HS-5 (cell line): ENCODE data around the gene LST1.
"Not testable (repeated sequence)": the region's sequence is repeated elsewhere in the genome, so short reads cannot be mapped to it uniquely, and the experiment has no call there.

ENCODE experiments used
- DNase-seq: peaks from one replicate; pipeline ENCODE4 v3.0.0-alpha.2; 2012; ENCODE audit warnings: low read depth

The LST1 gene

DNA sequence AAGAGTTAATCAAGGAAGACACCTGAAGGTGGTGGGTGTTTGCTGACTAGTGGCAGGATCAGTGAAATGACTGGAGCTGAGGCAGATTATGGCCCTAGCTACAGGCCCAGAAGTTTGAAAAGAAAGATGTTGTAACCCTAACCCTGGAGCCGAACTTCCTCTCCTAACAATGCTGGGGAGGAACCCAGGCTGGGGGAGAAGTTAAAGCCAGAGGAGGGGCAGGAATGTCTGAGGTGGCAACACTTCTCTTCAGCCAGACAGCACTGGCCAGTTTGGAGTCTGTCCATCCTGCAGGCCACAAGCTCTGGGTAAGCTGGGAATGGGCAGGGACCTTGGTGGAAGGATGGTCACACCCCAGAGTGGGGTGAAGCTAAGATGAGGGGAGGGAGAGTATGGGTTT is at the start of gene LST1:
TSS of gene LST1 (plus strand) at position 270 of the 400 bp plus-strand sequence. CDS start 1,023 bp downstream, outside the sequence.
- DNase-seq = no peak

DNA sequence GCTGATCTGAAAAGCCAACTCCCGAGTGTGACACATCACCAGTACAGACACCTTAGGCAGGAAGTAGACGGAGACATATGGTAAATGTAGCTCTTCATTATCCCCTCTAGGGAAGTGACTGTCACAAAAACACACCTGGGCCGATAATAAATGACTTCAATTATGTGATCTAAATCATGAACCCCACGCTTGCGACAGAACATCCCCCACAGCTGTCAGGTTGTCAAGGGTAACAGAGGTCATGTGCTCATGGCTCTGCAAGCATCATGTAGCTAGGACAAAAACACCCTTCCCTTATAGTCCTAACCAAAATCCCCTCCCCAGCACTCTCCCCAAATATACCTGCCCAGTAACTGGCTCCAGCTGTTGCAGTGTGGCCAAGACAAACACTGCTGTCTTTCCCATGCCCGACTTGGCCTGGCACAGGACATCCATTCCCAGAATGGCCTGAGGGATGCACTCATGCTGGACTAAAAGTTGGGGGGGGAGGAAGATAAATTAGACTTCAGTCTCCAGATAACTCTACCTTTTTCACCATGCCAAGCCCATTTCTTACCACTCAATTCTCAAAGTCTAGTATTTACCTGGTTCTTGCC is 47.2 kb upstream of the LST1 start:
- no peak for DNase-seq

GRCh38 chr6:31540640-31541039 is 45.4 kb upstream of the LST1 start:
- no peak for DNase-seq

- no peak for DNase-seq
These were observed 44.9 kb upstream of the LST1 start for GRCh38 chr6:31541059-31541657.

GRCh38 chr6:31541658-31542521 is 44.2 kb upstream of the LST1 start, which contains the start of gene DDX39B:
Gene DDX39B (minus strand): TSS chr6:31542003. CDS start chr6:31540532, 1,471 bp downstream.
- DNase-seq = peak; percentile 96

DNA sequence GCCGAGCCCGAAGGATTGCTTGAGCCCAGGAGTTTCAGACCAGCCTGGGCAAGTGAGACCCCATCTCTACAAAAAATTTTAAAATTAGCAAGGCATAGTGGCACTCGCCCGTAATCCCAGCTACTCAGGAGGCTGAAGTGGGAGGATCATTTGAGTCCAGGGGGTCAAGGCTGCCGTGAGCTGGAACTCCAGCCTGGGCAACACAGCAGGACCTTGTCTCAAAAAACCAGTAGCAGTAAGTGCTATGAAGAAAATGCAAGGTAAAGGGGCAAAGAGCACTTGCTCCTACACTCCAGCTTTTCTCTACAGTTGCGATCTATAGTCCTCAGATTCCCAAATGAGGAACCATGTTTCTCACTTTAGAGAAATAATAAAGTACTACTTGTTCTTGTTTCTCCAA is 42.4 kb upstream of the LST1 start:
- no peak for DNase-seq

DNA sequence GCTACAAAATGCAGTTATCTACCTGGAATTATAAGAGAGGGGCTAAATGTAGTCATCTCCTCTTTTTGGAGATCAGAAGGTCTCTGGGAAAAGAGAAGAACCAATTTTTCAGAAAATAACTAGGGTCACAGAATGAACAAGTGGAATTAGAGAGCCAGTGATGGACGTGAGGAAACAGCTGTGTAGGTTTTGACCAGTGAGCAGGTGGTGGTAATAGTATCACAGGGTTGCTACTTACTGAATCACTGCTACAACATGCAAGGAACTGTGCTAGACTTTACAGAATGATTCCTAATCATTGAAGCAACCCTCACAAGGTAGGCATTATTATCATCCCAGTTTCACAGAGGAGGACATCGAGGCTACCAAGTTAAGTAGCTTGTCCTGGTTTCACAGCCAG is 41.4 kb upstream of the LST1 start:
- no peak for DNase-seq

DNA sequence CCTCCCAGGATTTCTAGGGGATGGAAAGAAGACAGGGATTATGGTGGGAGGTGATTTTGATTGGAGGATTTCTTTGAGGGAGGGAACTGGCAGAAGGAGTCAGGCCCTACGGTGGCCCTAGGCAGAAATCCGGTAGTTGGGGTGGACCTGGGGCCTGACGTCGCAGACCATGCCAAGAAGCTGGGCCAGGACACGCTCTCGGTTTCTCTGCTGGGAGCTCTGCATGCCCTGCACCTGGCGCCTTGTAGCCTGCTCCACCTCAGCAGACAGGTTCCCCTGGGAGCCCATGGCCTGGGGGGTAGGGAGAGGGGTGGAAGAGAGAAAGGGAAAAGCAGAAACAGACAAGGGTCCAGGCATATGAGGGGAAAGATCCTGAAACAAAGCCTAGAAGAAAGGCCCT is 40.8 kb upstream of the LST1 start:
- no peak for DNase-seq

DNA sequence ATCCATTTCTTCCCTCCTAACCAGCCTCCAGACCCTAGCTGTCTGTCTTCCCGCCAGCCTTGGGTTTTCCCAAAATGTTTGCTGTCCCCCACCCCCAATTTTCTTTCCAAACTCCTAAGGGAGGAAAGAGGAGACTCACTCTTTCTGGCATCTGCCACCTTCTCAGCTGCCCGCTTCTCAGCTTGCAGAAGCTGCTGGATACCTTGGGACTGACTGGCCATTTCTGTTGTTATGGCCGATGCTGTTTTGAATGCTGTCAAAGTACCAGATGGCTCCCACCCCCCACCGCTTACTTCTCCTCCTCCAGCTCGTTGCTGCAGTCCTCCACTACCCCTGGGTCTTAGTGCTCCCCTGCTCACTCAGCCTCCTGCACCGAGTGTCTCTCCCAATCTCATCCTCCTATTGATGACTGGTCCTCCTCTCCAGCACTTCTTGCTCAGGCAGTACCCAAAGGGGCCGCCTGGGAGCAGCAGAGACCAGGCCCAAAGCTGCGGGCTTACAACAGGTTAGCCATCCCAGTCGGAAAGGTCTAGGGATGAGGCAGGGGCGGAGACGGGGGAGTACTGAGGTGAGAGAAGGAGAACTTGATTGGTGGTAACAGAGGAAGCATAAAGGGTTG is 39.6 kb upstream of the LST1 start, which contains the start of gene ATP6V1G2:
TSS of gene ATP6V1G2 (minus strand) at position 270 of the 619 bp plus-strand sequence. CDS start at position 221, 49 bp downstream.
- DNase-seq = peak; percentile 79

DNA sequence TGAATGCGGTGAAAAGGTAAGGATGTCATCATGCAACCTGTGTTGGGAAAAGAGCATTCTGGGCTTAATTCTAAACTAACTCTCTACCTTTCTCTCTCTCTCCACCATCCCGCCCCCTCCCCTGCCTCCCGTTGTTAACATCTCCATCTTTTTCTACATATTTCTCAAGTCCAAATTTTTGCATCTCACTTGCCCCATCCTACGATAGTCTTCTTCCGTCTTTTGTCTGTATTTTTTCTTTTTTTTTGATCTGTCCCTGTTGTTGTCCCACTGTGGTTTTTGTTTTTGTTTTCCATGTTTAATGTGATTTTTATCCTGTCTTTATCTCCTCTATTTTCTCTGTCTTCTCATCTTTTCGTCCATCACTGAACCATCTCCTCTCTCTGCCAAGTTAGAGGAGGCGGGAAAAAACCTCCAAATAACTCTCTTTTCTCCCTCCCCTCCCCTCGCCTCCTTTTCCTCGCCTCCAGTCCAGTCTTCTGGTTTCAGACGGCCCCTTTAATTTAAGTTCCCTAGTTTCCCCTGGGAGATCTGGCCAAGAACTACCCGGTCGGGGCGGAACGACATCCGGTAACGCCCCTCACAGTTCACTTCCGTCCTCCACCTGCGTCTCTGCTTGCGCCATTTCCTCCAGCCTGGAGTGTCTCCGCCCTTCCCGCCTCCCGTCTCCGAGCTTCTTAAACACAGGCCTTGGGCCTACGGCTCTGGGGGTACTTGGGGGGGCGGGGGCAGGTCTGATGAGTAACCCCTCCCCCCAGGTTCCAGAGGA is 38.9 kb upstream of the LST1 start, which contains the start of gene NFKBIL1:
TSS of gene NFKBIL1 (plus strand) at position 651 of the 769 bp plus-strand sequence. CDS start at position 738, 87 bp downstream.
- DNase-seq = peak; percentile 95

GRCh38 chr6:31547727-31548543 is 38.1 kb upstream of the LST1 start:
- no peak for DNase-seq

DNA sequence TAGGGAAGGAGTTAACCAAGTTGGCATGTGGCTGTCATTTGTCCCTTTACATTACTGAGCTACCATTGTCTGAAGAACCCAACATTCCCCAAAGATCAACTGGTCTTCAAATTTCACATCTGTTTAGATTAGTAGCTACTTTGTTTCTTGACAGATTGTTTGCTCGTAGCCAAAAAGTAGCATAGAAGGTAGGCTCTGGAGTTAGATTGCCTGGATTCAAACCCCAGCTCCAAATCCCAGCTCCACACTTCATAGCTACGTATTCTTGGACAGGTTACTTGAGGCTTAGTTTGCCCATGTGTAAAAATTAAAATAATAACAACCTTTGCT is 37.6 kb upstream of the LST1 start:
- no peak for DNase-seq

- not testable (repeated sequence) for DNase-seq
These were observed 34.7 kb upstream of the LST1 start for GRCh38 chr6:31551371-31551770.

DNA sequence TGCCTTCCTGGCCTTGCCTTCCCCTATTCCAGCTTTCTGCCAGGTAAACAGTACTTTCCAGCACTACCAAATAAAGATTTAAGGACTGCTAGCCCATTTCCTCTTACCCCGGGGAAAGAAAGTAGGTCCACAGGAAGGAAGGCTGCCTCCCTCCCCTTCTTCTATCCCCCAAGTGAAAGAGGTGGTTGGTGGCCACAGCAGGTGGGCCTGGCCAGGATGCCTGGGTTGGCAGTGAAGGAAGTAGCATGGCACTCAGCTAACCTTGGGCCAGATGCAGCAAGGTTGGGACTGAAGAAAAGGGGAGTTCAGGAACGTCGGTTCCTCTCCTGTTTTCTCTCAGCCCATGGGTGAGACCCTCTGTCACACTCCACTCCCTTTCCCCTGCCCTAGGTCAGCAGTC is 29.8 kb upstream of the LST1 start:
- no peak for DNase-seq

DNA sequence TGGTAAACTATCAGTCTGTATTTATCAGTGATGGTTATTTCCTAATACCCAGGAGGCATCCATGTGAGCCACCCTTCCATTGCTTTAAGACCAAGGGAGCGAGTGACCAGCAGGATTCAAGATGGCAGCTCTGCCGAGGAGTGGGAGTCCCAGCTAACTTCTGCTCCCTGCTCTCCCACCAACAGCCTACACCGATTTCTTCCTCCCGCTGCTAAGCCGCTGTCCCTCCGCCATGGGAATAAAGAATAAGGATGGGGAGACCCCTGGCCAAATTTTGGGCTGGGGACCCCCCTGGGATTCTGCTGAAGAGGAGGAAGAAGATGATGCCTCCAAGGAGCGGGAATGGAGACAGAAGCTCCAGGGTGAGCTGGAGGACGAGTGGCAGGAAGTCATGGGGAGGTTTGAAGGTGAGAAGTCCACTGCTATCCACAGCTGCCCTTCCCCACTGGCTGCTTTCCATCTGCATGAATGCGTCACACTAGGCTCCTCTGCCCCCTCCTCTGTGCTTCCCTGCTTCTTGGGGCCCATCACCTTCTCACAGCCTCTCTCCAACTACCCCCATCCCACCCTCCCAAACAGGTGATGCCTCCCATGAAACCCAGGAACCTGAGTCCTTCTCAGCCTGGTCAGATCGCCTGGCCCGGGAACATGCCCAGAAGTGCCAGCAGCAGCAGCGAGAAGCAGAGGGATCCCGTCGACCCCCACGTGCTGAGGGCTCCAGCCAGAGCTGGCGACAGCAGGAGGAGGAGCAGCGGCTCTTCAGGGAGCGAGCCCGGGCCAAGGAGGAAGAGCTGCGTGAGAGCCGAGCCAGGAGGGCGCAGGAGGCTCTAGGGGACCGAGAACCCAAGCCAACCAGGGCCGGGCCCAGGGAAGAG is 28.4 kb upstream of the LST1 start:
- DNase-seq = no peak

DNA sequence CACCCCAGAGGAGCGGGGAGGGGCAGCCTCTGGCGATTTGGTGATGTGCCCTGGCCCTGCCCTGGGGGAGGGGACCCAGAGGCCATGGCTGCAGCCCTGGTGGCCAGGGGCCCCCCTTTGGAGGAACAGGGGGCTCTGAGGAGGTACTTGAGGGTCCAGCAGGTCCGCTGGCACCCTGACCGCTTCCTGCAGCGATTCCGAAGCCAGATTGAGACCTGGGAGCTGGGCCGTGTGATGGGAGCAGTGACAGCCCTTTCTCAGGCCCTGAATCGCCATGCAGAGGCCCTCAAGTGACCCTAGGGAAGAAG is 27.8 kb upstream of the LST1 start:
- DNase-seq = no peak

GRCh38 chr6:31558631-31559500 is 27.2 kb upstream of the LST1 start:
- DNase-seq = no peak

DNA sequence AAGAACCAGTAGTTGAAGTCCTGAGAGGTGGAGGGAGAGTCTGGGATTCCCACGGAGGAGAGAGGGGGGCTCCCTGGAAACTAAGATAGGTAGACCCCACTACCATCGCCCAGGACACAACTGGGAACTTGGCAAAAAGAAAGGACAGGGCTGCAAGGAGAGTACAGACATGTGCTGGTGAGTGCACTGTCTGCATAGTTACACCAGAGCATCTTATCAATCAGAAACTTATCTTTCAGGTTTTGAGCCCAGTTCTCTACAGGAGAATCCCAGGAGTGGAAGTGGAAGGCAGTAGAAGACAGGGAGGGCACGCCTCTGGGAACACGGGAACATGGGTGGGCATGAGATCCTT is 26.5 kb upstream of the LST1 start:
- DNase-seq = no peak
